Stimulated activated CD4-positive, alpha-beta T cell treated with anti-CD3 and anti-CD28 coated beads, Interleukin-4, amount 100 ng/mL, for 24 hours (primary cell): ENCODE data around the gene TOB2.

Experiments used
- DNase-seq: peaks from one replicate; pipeline ENCODE4 v3.0.0-alpha.2; 2020

Gene TOB2

GRCh38 chr22:41446639-41447434 is at the start of gene TOB2:
Gene TOB2, minus strand, starts transcription at chr22:41446801. Its CDS starts 9,456 bp downstream, at chr22:41437345.
- DNase-seq, result peak; percentile 95

- DNase-seq, result no peak
Measured at GRCh38 chr22:41491374-41492100, 44.9 kb upstream of the TOB2 start.

DNA sequence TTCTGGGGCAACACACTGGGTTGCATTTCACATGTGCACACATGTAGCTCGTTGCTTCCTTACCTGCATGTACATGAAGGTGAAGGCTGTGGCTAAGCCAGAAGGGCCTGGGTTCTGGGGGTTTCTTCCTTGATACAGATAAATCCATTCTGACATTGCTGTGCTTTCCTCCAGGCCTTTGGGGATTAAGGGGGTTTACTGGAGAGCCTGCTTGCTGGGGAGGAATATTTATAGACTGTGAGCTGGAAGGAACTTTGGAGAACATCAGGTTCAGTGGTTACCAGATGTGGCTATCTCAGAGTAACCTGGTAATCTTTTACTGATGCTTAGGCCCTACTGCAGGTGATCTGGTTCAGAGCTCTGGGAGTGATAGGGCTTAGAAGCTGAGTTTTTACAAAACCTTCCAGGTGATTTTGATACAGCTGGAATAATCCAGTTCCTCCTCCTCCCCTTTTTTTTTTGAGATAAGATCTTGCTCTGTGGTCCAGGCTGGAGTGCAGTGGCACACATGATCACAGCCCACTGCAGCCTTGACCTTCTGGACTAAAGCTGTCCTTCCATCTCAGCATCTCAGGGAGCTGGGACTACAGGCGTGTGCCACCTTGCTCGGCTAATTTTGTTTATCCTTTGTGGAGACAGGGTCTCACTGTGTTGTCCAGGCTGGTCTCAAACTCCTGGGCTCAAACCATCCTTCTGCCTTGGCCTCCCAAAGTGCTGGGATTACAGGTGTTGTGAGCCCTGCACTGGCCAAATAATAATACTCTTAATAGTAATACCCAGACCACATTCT is 42.2 kb upstream of the TOB2 start:
- DNase-seq, result no peak

DNA sequence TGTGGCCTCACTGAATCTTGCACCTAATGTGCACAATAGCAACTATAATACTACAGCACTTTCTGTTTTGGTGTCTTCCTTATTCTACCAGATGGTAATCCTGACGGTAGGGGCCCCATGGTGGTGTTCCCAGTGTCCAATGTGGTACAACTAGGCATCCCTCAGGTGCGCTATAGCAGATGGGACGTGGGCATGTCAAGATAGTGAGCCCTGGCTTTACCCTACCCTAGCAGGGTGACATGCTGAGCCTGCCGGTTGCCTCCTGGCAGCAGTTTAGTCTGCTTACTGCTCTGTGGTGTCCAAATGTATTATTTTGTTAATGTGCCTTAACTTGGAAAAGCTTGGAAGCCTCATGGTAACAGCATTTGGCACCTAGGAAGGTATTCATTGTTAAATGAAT is 41.5 kb upstream of the TOB2 start:
- DNase-seq, result no peak

DNA sequence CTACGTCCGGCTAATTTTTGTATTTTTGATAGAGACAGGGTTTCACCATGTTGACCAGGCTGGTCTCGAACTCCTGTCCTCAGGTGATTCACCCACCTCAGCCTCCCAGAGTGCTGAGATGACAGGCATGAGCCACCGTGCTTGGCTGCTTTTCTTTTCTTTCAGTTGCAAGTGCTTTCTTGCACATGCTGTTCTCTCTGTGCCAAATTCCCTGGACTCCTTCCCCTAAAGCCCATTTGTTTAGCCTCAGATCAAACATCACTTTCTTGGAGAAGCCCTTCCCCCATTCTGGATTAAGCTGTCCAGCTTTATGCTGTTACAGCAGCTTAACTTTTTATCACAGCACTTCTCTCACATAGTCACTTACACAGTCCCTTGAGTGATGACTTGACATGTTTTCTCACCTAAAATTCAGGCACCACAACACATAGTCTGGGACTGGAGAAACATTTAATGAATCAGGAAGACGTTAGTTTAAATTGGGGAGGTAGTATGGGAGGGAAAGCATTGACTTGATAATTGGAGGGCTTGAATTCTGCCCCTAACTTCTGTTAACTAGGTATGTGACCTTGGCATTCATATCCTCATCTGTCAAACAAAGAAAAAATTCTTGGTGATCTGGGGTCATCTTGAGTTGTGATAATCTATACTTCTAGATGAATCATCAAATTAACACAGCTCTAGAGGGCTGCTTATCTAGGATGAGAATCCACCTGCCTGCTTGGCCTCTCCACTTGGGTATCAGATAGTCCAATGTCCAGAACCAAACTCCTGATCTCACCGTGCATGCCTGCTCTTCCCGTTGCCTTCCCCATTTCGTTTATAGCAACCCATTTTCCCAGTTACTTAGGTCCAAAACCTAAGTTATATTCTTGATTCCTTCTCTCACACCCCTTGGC is 40.7 kb upstream of the TOB2 start:
- DNase-seq, result no peak

- no peak for DNase-seq
Measured at GRCh38 chr22:41485033-41485432, 38.4 kb upstream of the TOB2 start.

DNA sequence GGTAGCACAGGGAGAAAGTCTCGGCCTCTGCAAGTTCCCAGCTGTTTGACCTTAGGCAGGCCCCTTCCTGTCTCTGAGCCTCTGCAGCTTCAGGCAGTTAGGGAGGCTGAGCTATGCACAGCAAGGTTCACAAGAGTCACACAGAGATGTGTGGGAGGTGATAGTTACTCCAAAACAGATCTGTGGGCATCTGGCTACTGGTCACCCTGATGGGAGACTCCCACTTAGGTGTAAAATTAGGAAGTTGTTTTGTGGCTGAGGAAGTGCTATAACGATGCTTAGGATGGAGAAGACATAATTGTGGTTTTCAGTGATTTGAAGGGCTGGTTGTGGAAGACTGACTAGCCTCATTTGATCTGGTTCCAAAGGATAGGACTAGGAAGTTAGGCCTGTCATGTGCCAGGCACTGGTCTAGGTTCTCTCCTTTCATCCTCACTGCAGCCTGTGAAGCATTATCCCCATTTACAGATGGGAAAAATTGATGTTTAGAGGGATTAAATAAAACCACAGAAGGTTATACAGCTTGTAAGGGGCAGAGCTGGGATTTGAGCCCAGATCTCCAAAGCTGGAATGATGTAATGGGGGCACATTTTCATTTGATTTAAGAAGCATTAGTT is 35.8 kb upstream of the TOB2 start:
- no peak for DNase-seq

GRCh38 chr22:41481925-41482318 is 35.3 kb upstream of the TOB2 start:
- DNase-seq, result no peak

GRCh38 chr22:41481131-41481830 is 34.7 kb upstream of the TOB2 start:
- DNase-seq, result no peak

DNA sequence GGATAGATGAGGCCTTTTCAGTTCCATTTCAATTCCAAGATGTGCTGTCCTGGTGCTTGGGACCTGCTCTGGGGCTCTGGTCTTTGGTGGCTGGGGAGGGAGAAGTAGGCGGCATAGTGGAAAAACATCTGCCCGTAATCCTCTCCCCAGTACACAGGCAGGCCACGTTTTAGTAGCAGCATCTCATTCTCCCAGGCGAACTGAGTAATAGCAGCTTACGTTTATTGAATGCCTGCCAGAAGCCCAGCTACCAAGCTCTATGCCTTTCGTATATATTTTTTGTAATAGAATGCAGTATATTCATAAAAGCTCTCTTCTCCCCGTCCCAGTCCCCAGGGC is 33.8 kb upstream of the TOB2 start:
- DNase-seq, result no peak

DNA sequence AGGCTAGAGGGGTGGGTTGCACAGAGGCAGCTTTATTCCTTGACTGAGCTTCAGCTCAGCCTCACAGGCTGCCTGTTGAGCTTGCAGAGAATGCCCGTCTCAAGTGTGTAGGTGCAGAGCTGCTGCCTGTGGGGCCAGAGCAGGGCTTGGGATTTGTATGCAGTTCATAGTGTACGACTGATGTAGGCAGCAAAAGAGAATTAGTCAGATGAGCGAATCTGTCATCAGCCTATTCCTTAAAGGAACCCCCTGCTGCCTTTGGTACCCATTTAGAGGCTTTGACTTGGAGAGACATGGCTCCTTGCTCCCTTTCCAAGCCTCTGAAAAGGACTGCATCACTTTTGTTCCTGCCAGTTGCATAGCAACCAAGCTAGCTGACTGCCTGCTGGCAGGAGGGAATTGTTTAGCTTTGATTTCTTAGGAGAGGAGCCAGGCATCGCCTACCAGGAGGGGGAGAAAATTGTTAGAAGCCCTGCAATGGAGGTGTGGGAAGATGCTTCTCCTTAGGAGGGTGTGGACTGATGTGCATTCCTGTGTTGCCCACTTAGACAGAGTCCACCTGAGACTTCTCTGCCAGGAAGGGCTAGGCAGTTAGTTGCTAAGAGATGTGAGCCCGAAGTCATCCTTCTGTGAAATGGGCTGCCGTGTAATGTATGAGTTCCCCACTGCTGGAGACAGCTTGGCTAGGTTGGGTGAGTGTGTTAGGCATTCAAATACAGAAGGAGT is 33.2 kb upstream of the TOB2 start:
- no peak for DNase-seq

GRCh38 chr22:41478891-41479521 is 32.4 kb upstream of the TOB2 start:
- DNase-seq, result peak; percentile 7

DNA sequence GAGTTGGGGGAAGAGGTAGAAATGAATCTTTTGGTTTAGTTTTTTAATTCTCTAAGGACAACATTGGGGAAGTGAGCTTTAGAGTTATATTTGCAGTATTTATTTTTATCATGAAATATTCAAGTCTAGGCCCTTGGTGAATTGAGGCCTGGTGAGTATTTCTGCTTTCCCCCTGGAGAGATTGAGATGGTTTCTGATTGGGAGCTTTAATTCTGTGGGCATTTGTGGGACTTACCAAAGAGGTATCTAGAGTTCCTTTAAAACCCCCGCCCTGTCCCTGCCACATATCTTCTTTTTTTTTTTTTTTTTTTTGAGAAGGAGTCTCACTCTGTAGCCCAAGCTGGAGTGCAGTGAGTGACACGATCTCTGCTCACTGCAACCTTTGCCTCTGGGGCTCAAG is 31.9 kb upstream of the TOB2 start:
- DNase-seq, result no peak

DNA sequence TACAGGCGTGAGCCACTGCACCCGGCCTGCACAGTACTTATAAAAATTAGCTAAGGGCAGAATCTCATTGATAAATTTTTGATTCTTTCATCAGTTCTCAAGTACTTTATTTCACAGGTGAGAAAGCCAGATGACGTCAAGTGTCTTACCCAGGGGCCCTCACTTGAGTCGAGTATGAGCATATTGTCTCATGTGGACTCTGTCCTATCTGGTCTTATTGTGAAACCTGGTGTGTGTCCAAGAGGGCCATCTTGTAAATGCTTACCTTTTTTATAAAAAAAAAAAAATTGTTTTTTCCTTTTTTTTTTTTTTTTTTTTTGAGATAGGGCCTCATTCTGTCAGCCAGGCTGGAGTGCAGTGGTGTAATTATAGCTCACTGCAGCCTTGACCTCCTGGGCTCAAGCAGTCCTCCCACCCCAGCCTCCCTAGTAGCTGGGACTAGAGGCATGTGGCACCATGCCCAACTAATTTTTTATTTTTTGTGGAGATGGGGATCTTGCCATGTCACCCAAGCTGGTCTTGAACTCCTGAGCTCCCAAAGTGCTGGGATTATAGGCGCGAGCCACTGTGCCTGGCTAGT is 28.4 kb upstream of the TOB2 start:
- DNase-seq, result no peak

GRCh38 chr22:41471568-41471967 is 25.0 kb upstream of the TOB2 start:
- no peak for DNase-seq

GRCh38 chr22:41470886-41471285 is 24.3 kb upstream of the TOB2 start:
- no peak for DNase-seq

DNA sequence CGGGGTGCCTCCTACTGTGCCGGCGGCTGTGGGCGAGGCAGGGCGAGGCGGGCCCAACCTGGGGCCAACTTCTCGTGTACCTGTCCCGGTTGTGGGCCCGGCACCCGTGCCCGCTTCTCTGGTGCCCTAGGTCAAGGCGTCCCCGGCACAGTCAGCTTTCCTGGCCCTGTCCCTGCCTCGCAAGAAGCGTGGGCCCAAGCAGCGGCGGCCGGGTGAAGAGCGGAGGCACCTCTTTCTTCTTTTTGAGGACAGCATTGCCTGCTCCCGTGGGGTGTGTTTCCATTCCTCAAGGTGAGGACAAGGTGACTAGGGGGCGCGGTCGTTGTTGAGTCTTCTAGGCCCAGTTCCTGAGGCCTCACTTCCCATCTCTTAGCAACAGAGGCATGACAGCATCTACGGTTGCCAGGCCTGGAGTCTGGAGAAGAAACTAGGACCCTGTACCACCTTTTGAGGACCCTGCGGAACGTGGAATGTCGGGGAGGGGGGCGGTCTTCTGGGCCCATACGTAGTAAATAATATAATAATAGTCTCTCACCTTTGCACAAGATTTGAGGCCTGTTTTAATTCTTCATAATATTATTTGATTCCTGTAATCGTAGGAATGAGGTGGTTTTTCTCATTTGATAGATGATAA is 22.7 kb upstream of the TOB2 start:
- peak; percentile 47 for DNase-seq

DNA sequence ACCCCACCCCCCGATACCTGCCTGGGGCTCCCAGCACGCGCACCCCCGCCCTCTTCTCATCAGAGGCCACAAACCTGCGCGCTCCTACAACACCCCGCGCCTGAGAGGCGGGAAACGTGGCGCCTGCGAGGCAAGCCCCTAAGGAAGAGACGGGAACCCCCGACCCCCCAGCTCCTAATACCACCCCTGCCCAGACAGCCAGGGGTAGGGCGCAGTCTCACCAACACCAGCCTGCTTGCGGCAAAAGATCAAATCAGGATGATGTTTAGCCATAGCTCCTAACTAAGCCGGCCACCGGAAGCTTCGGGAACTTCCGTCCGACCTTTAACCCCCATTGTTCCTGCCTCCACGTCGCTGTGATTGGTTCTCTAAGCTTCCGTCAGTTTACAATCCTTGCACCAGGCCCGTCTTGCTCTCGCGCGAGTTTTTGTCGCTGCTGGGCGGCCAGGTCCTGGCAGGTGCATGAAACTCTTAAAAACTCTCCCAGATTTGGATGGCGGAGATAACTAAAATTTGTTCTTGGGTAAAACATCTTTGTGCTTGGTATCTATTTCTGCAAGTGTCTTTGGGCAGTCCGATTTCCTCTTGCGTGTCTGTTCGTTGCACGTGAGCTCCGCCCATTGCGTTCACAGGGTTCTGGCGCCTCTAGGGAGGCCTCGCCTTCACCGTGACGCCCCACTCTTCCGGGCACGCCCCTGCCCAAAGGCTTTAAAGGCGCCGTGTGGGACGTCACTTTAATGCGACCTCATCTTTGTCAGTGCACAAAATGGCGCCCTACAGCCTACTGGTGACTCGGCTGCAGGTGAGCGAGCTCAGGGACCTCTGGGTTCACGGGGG is 22.0 kb upstream of the TOB2 start, which contains the start of the genes ACO2 and PHF5A:
Gene ACO2, plus strand, starts transcription at position 737 of the 837 bp plus-strand sequence. Its CDS starts 30 bp downstream, at position 767.
Gene PHF5A, minus strand, starts transcription at position 312 of the 837 bp plus-strand sequence. Its CDS starts 39 bp downstream, at position 273.
- DNase-seq, result peak; percentile 98
